GM23338 (cell line): ENCODE data around the gene NTM.

ENCODE experiments used
- CREB1 ChIP-seq: fragments of 250-450 bp; sonication (Bioruptor Pico); IDR thresholded peaks from 2 replicates; pipeline ENCODE4 v1.5.0; 2020; ENCODE audit warnings: low read depth, mild to moderate bottlenecking, moderate library complexity
- EZH2 ChIP-seq: fragments of 200-600 bp; sonication (generic); IDR thresholded peaks from one replicate; pipeline ENCODE4 v1.8.0; 2017; ENCODE audit warnings: antibody characterized with exemption, mild to moderate bottlenecking, low read depth; ENCODE audit not compliant: unreplicated experiment
- EZH2phosphoT487 ChIP-seq: fragments of 200-600 bp; sonication (generic); IDR thresholded peaks from one replicate; pipeline ENCODE4 v1.8.1; 2018; ENCODE audit warnings: antibody characterized with exemption; ENCODE audit not compliant: unreplicated experiment
- JUNB ChIP-seq: IDR thresholded peaks from one replicate; pipeline ENCODE4 v1.6.1; 2016; ENCODE audit warnings: antibody characterized with exemption; ENCODE audit not compliant: unreplicated experiment
- POLR2AphosphoS5 ChIP-seq: IDR thresholded peaks from 2 replicates; pipeline ENCODE4 v1.6.1; 2016; ENCODE audit warnings: antibody characterized with exemption, low read depth
- REST ChIP-seq: IDR thresholded peaks from one replicate; pipeline ENCODE4 v1.6.1; 2018; ENCODE audit warnings: antibody characterized with exemption; ENCODE audit not compliant: unreplicated experiment
- TF ChIP-seq, protein P1 (sequence below), 2 experiments: fragments of 200-600 bp in 1 of 2; sonication (generic) in 1 of 2; conservative IDR thresholded peaks; 2 replicates each; pipeline versions ENCODE4 v1.5.1 to v1.6.1; 2016 to 2017; ENCODE audit warnings: antibody characterized with exemption in 2 of 2, low read depth in 2 of 2, mild to moderate bottlenecking in 2 of 2, moderate library complexity in 1 of 2

DNA sequence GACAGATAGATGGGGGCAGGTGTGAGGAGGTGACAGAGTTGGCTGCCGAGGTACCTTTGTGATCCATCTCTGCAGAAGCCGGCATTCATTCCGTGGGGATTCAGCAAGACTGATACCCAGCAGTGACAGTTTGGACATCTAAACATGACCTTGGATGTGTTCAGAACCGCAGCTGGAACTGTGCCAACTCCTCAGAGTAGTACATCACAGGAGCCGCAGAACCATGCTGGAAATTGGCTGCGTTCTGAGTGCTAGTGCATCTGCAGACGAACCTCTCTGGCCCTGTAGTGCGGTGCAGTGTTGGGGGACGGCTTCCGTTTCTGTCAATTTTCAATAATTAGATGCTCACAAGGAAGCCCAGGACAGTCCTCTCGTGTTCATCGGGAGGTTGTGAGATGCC, 772.1 kb downstream of the NTM start:
- TF ChIP-seq CREB1 (CRISPR knock-in tag) (no peak), EZH2 (no peak), POLR2AphosphoS5 (no peak), EZH2phosphoT487 (no peak), REST (no peak), JUNB (no peak)
- TF ChIP-seq, protein P1, sequence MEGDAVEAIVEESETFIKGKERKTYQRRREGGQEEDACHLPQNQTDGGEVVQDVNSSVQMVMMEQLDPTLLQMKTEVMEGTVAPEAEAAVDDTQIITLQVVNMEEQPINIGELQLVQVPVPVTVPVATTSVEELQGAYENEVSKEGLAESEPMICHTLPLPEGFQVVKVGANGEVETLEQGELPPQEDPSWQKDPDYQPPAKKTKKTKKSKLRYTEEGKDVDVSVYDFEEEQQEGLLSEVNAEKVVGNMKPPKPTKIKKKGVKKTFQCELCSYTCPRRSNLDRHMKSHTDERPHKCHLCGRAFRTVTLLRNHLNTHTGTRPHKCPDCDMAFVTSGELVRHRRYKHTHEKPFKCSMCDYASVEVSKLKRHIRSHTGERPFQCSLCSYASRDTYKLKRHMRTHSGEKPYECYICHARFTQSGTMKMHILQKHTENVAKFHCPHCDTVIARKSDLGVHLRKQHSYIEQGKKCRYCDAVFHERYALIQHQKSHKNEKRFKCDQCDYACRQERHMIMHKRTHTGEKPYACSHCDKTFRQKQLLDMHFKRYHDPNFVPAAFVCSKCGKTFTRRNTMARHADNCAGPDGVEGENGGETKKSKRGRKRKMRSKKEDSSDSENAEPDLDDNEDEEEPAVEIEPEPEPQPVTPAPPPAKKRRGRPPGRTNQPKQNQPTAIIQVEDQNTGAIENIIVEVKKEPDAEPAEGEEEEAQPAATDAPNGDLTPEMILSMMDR (conservative IDR thresholded peaks at IDR 0.05; ENCODE audit: low read depth in 2 of 2), result no peak
